Ecto neural progenitor cell (in vitro differentiated cells): ENCODE data around the gene GARIN5A.

Source experiments
- DNase-seq: peaks from one replicate; pipeline ENCODE4 v3.0.0-alpha.2; 2018; ENCODE audit warnings: low spot score

GARIN5A gene

GRCh38 chr19:50476224-50476906 lies at the start of gene GARIN5A, which contains the start of gene EMC10:
GARIN5A (minus strand) TSS chr19:50476848; CDS start chr19:50476388, 460 bp downstream.
EMC10 (plus strand) TSS chr19:50476507; CDS start chr19:50476545, 38 bp downstream.
- DNase-seq: peak; percentile 95

- no peak for DNase-seq
Measured at GRCh38 chr19:50522881-50523280, 46.2 kb upstream of the GARIN5A start.

GRCh38 chr19:50520822-50521465 lies 44.3 kb upstream of the GARIN5A start:
- no peak for DNase-seq

GRCh38 chr19:50519006-50519575 lies 42.4 kb upstream of the GARIN5A start:
- no peak for DNase-seq

GRCh38 chr19:50518091-50519005 lies 41.7 kb upstream of the GARIN5A start:
- DNase-seq: no peak

GRCh38 chr19:50517704-50518075 lies 41.0 kb upstream of the GARIN5A start:
- DNase-seq: no peak

GRCh38 chr19:50516964-50517703 lies 40.5 kb upstream of the GARIN5A start:
- no peak for DNase-seq

- no peak for DNase-seq
Measured at GRCh38 chr19:50516456-50516855, 39.8 kb upstream of the GARIN5A start.

- DNase-seq: no peak
Measured at GRCh38 chr19:50515168-50515561, 38.5 kb upstream of the GARIN5A start.

- DNase-seq: no peak
Measured at GRCh38 chr19:50514346-50515167, 37.9 kb upstream of the GARIN5A start.

GRCh38 chr19:50513746-50514345 lies 37.2 kb upstream of the GARIN5A start, which contains the start of gene ASPDH:
ASPDH (minus strand) TSS chr19:50513913; CDS start chr19:50513823, 90 bp downstream.
- no peak for DNase-seq

- DNase-seq: no peak
Measured at GRCh38 chr19:50512999-50513745, 36.5 kb upstream of the GARIN5A start.

- no peak for DNase-seq
Measured at GRCh38 chr19:50512112-50512998, 35.7 kb upstream of the GARIN5A start.

- DNase-seq: peak; percentile 98
Measured at GRCh38 chr19:50511069-50511822, 34.6 kb upstream of the GARIN5A start, which contains the start of gene JOSD2. JOSD2 (minus strand) TSS chr19:50511191; CDS start chr19:50510431, 760 bp downstream.

- DNase-seq: no peak
Measured at GRCh38 chr19:50510700-50511068, 34.0 kb upstream of the GARIN5A start.

- DNase-seq: peak; percentile 71
Measured at GRCh38 chr19:50510121-50510670, 33.5 kb upstream of the GARIN5A start.

GRCh38 chr19:50509366-50509765 lies 32.7 kb upstream of the GARIN5A start:
- no peak for DNase-seq
